Ovary (tissue), 3 donors: ENCODE data around the gene MBD4.

Experiments used
- EP300 ChIP-seq: sonication (generic); formaldehyde crosslinking; IDR thresholded peaks from one replicate; pipeline ENCODE4 v1.6.1; 2017; ENCODE audit warnings: antibody characterized with exemption
- POLR2A ChIP-seq: fragments of 450-650 bp; IDR thresholded peaks from one replicate; pipeline ENCODE4 v1.6.1; 2017; ENCODE audit warnings: antibody characterized with exemption, mild to moderate bottlenecking, moderate library complexity
- TF ChIP-seq, protein P1 (sequence below), 3 donors: fragments of 450-650 bp in 2 of 3; fragments of 200-600 bp in 1 of 3; IDR thresholded peaks; one replicate each; pipeline versions ENCODE4 v1.5.1 to v1.8.0; 2016 to 2022; ENCODE audit warnings: antibody characterized with exemption in 3 of 3, mild to moderate bottlenecking in 1 of 3
- donor health status: DM: no; HTN: no; CAD: no.

GRCh38 chr3:129470861-129471260, 31.1 kb upstream of the MBD4 start:
- TF ChIP-seq, protein P1, sequence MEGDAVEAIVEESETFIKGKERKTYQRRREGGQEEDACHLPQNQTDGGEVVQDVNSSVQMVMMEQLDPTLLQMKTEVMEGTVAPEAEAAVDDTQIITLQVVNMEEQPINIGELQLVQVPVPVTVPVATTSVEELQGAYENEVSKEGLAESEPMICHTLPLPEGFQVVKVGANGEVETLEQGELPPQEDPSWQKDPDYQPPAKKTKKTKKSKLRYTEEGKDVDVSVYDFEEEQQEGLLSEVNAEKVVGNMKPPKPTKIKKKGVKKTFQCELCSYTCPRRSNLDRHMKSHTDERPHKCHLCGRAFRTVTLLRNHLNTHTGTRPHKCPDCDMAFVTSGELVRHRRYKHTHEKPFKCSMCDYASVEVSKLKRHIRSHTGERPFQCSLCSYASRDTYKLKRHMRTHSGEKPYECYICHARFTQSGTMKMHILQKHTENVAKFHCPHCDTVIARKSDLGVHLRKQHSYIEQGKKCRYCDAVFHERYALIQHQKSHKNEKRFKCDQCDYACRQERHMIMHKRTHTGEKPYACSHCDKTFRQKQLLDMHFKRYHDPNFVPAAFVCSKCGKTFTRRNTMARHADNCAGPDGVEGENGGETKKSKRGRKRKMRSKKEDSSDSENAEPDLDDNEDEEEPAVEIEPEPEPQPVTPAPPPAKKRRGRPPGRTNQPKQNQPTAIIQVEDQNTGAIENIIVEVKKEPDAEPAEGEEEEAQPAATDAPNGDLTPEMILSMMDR (IDR thresholded peaks at IDR 0.05), result no peak
- TF ChIP-seq POLR2A (no peak), EP300 (no peak)
